Measurements from ENCODE around the gene HINT3. TPM values are rescaled to one million over a fixed set of nuclear protein-coding genes. Genes with fewer than 3 reads are reported as not detected.

Gene HINT3
- total RNA-seq, 1 experiment from 2014 or later = 11.7 TPM

DNA sequence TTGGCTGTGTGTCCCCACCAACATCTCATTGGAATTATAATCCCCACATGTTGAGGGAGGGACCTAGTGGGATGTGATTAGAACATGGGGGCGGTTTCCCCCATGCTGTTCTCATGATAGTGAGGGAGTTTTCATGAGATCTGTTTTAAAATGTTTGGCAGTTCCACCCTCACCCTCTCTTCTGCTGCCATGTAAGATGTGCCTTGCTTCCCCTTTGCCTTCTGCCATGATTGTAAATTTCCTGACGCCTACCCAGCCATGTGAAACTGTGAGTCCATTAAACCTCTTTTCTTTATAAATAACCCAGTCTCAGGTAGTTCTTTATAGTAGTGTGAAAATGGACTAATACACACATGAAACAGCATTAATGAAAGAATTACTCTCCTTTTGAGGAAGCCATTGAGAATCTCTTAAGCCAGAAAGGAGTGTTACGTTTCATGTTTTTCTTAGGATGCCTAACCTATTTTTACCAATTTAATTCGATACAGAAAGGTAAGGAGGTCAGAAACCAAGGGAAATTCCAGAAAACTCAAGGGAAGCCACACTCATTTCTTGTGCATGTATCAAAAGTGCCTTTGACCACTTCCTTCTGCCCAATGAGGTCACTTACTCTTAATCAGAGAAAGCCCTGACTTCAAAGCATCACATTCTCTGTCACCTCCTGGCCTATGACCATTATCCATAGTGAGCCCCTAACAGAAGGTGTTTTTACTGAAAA is 24.7 kb upstream of the HINT3 start:
- no peaks in the 10 kb centered on the region for H3K79me1 ChIP-seq (ENCODE audit: insufficient read depth, low read depth, low read length, poor library complexity, severe bottlenecking)
- no CpG with 5 or more reads among the region's 4 CpGs for WGBS (ENCODE audit: extremely low coverage, insufficient read length, low lambda C conversion rate)
- no peak overlapping the region for H3K14ac ChIP-seq (ENCODE audit: insufficient read depth, low read length)
- H4K20me1 ChIP-seq (ENCODE audit: control insufficient read depth, insufficient read depth, insufficient read length) = no peaks in the 10 kb centered on the region
- H3K4ac ChIP-seq (ENCODE audit: low read depth, low read length) = no peak overlapping the region
- no peaks in the 10 kb centered on the region for H3K23me2 ChIP-seq (ENCODE audit: insufficient read length, low read depth, low read length, poor library complexity, severe bottlenecking)
- no peak overlapping the region for H4K91ac ChIP-seq (ENCODE audit: insufficient read length, low read depth, low read length)
- no peaks in the 10 kb centered on the region for H3K4me1 ChIP-seq (ENCODE audit: insufficient read depth, low read length)
- no peaks in the 10 kb centered on the region for H3K9me3 Mint-ChIP-seq
- no peak overlapping the region for H2AK5ac ChIP-seq (ENCODE audit: insufficient read length, low read length)
- DNase-seq = no peak
- H4K5ac ChIP-seq (ENCODE audit: insufficient read length, low read depth, low read length) = no peak overlapping the region
- H3K36me3 Mint-ChIP-seq (ENCODE audit: insufficient read depth in 1 of 3, low read depth in 3 of 3) = no peaks in the 10 kb centered on the region; a peak in 1 of 7 replicates
- no peak overlapping the region for H3K23ac ChIP-seq (ENCODE audit: insufficient read length, low read depth, low read length)
- no peaks in the 10 kb centered on the region for H3K27me3 Mint-ChIP-seq (ENCODE audit: low read depth)
- no peak overlapping the region for H3K4me2 ChIP-seq (ENCODE audit: insufficient read depth, insufficient read length, low read length)
- no peak overlapping the region for H3K4me3 Mint-ChIP-seq
- no peak overlapping the region for H3T11ph ChIP-seq (ENCODE audit: low read length)
- H3K27me3 ChIP-seq (ENCODE audit: insufficient read depth, low read length) = no peaks in the 10 kb centered on the region
- H3K18ac ChIP-seq (ENCODE audit: insufficient read length, low read depth, low read length) = no peak overlapping the region
- no peak overlapping the region for H2BK12ac ChIP-seq (ENCODE audit: insufficient read length, low read depth, low read length)
- H3K27ac Mint-ChIP-seq = no peak overlapping the region
- H2BK120ac ChIP-seq (ENCODE audit: low read depth, low read length, poor library complexity, severe bottlenecking) = no peak overlapping the region
- no peak overlapping the region for H2BK5ac ChIP-seq (ENCODE audit: insufficient read length, low read length)
- H2BK15ac ChIP-seq (ENCODE audit: low read depth, low read length) = no peak overlapping the region
- no peak overlapping the region for H3K27ac ChIP-seq (ENCODE audit: insufficient read length, low read depth, low read length)
- no peaks in the 10 kb centered on the region for H3K4me1 Mint-ChIP-seq
- H2AFZ ChIP-seq (ENCODE audit: low read length) = no peak overlapping the region
- H3K56ac ChIP-seq (ENCODE audit: insufficient read length, low read depth, low read length) = no peak overlapping the region
- TF ChIP-seq, protein P1, sequence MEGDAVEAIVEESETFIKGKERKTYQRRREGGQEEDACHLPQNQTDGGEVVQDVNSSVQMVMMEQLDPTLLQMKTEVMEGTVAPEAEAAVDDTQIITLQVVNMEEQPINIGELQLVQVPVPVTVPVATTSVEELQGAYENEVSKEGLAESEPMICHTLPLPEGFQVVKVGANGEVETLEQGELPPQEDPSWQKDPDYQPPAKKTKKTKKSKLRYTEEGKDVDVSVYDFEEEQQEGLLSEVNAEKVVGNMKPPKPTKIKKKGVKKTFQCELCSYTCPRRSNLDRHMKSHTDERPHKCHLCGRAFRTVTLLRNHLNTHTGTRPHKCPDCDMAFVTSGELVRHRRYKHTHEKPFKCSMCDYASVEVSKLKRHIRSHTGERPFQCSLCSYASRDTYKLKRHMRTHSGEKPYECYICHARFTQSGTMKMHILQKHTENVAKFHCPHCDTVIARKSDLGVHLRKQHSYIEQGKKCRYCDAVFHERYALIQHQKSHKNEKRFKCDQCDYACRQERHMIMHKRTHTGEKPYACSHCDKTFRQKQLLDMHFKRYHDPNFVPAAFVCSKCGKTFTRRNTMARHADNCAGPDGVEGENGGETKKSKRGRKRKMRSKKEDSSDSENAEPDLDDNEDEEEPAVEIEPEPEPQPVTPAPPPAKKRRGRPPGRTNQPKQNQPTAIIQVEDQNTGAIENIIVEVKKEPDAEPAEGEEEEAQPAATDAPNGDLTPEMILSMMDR (conservative IDR thresholded peaks at IDR 0.05) = no peak
- no peak overlapping the region for H2BK20ac ChIP-seq (ENCODE audit: low read depth, low read length, poor library complexity, severe bottlenecking)
- H3K79me2 ChIP-seq (ENCODE audit: insufficient read depth, low read length) = no peaks in the 10 kb centered on the region
- no peak overlapping the region for H4K8ac ChIP-seq (replicated peaks; ENCODE audit: insufficient read length, low read depth, low read length)
- no peak overlapping the region for H3K9ac ChIP-seq (ENCODE audit: extremely low read depth, insufficient read length, low read length)
- H3K9me3 ChIP-seq (ENCODE audit: control insufficient read depth, low read depth, low read length) = no peaks in the 10 kb centered on the region

Data from H9 (cell line).